Skin of body (tissue), 2 donors: ENCODE measurements around the gene ME1. TPM values are rescaled to one million over a fixed set of nuclear protein-coding genes. Genes with fewer than 3 reads are reported as not detected.
"Not testable (repeated sequence)": the region's sequence is repeated elsewhere in the genome, so short reads cannot be mapped to it uniquely, and the experiment has no call there.

Source experiments
- DNase-seq: peaks from one replicate; lab custom pipeline; 2025; lab: John Stamatoyannopoulos, UW
- total RNA-seq: library from RNA; depleted of rRNA; stranded (reverse); fragments of >200 nt; gene quantifications from one replicate; pipeline ENCODE4 v1.2.3, GENCODE V29; 2014

Gene ME1
- total RNA-seq, 1 donor from 2014 or later, result 11.4 TPM

- DNase-seq, result no peak
These were observed 170.3 kb downstream of the ME1 start for GRCh38 chr6:83260577-83260976.

DNA sequence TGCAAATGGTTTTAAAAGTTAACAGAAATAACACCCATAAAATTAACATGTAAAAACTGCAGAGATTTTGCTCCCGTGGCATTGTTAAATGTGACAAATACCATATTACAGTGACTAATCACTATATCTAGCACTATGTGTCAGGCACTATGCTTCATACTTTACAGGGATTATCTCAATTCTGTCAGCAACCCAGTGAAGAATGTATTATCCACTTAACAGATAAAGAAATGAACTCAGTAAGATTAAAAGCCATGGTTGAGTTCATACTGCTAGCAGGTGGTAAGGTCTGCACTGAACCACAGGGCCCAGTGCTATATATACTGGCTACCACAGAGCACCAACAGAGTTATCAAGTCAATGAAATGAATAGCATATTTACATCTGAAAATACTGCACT, 172.3 kb downstream of the ME1 start:
- DNase-seq, result no peak

- DNase-seq, result no peak
These were observed 173.1 kb downstream of the ME1 start for GRCh38 chr6:83257791-83258190.

DNA sequence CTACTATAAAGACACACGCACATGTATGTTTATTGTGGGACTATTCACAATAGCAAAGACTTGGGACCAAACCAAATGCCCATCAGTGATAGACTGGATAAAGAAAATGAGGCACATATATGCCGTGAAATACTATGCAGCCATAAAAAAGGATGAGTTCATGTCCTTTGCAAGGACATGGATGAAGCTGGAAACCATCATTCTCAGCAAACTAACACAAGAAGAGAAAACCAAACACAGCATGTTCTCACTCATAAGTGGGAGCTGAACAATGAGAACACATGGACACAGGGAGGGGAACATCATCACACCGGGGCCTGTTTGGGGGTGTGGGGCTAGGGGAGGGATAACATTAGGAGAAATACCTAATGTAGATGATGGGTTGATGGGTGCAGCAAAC, 174.1 kb downstream of the ME1 start:
- DNase-seq, result not testable (repeated sequence)

GRCh38 chr6:83252719-83253118, 178.1 kb downstream of the ME1 start:
- DNase-seq, result no peak

- no peak for DNase-seq
These were observed 180.6 kb downstream of the ME1 start for GRCh38 chr6:83250235-83250634.

- no peak for DNase-seq
These were observed 183.4 kb downstream of the ME1 start for GRCh38 chr6:83247471-83247870.

DNA sequence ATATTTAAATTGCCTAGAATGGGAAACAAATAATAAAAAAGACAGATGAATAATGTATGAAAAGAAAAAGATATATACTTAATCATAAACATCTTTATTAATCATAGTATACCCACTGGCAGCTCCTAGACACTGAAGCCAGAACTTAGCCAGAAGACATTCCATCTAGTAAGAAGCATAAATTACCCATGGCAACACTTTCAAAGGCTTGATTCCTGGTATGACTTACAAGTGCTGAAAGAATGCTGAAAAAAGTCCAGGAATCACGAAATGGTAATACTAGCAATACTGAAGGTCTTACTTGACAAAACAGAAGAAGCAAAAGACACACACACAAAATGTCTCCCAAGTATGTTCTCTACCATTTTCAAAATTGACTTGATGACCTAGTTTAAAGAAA, 199.7 kb downstream of the ME1 start:
- DNase-seq, result no peak

- no peak for DNase-seq
These were observed 204.3 kb downstream of the ME1 start for GRCh38 chr6:83226517-83226916.

GRCh38 chr6:83221889-83222479, 208.9 kb downstream of the ME1 start:
- no peak for DNase-seq

- no peak for DNase-seq
These were observed 209.6 kb downstream of the ME1 start for GRCh38 chr6:83221276-83221675.

DNA sequence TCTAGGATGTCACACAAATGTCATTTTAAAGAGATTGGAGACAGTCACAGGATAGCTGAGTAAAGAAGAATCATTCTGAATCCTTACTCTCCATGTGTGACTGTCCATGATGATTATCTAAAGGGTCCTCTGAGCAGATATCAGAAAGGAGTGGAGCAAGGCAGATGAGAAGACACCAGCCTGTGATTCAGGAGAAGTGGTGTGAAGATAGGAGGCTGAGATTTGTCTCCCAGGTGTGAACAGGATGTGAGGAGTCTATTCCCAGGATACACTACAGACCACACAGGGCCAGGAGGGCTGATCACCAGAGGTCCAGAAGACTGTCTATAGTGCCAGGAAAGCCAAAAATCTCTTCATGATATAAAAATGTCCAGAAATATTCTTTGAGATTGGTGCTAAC, 210.7 kb downstream of the ME1 start:
- no peak for DNase-seq

DNA sequence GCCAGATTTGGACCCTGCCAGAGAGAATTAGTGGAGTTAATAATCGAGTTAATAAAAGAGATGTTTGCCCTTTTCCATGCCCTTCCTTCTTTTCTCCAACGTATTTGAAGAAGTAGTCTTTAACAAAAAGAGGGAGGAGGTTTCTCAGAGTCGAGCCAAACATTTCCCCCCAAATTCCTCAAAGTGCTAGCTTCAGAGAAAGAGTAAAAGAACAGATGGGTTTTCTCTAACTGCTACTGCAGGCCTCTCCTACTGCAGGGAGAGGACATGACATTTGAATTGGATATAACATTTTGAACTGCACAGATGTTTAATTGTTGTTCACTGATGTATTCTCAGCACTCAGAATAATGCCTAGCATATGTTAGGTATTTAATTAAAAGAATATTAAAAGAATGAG, 212.2 kb downstream of the ME1 start:
- peak; percentile 28 for DNase-seq

GRCh38 chr6:83216806-83217205, 214.0 kb downstream of the ME1 start:
- DNase-seq, result no peak

GRCh38 chr6:83215131-83216047, 215.5 kb downstream of the ME1 start:
- peak; percentile 86 for DNase-seq

DNA sequence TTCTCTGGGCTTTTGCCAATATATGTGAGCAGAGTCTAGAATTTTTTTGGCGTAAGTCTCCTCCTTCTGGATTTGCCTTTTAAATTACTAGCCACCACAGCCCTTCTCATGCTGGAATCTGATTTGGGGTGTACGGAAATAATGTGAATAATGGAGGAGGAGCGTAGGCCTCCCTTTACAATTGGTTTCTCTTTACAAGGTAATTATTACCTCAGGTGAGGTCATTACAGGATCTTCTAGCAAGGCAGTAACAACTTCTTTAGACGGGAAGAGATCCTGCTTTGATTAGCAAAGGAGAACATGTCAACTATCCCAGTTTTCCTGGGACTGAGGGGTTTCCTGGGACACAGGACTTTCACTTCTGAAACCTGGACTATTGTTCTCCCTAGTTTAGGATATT, 228.8 kb downstream of the ME1 start:
- DNase-seq, result no peak

DNA sequence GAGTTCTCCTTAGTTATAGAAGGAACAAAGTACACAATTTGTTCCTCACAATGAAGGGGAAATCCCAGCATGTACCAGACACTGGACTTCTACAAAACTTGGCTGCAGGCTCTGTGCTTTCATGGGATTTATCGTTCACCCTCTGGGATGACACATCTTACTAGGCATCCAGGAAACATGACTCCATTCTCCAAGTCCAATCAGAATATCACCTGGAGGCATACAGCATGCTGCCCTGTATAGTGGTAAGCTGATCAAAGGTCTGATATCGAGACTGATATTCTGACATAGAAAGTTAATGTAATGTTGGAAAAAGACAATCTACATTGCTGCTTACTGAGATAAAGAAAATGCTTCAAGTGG, 231.0 kb downstream of the ME1 start:
- DNase-seq, result no peak

DNA sequence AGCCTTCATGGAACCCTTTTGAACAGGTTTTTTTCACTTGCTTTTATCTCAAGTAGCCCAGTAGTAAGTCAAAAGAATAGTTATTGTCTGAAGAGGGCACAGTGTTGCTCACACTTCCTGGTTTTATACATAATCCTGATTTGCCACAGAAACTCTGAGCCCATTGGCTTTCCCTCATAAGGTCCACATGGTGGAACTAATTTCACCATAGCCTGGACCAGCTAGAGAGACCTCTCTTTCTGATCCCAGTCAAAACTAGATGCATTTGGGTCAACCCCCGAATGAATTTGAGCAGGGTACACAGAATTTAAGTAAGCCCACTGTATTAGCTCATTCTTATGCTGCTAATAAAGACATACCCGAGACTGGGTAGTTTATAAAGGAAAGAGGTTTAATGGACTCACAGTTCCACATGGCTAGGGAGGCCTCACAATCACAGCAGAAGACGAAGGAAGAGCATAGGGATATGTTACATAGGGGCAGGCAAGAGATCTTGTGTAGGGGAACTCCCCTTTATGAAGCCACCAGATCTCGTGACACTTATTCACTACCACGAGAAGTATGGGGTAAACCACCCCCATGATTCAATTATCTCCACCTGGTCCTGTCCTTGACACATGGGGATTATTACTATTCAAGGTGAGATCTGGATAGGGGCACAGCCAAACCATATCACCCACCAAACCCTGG, 231.5 kb downstream of the ME1 start:
- no peak for DNase-seq

DNA sequence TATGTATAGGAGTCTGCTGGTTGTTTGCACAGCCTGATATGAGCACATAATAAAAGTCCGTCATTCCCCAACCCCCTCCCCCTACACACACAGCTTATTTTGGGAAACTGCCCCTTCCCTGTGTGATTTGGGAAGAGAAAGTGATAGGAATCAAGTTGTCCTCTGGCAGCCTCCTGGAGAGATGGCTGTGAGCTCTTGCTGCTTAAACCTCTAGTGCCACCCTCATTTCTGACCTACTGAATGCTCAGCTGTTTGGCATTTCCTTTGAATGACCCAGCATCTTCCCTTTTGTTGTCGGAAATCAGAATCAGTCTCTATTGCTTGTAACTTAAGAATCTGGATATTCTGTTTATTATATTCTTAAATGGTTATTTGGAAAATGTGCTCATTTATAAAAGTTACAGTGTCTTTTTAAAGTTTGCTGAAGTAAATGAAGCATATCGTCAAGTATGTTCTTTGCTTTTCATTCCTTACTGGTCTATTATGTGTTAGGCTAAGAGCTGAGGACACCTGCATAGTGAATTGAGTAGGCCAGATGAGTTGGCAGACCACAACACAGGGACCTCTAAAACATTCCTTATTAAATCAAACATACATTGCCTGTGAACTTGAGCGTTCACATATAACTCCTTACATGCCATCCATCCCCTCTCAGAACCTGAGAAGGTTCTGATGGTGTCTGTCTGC, 232.2 kb downstream of the ME1 start:
- no peak for DNase-seq

- DNase-seq, result no peak
These were observed 236.9 kb downstream of the ME1 start for GRCh38 chr6:83193747-83194566.
